GM18526 (cell line): ENCODE results near the gene CRISPLD2.

Experiments
- POLR2A ChIP-seq: IDR thresholded peaks from 3 replicates; pipeline ENCODE4 v1.6.1; 2011; ENCODE audit not compliant: insufficient read length; ENCODE audit errors: extremely low read depth

Gene CRISPLD2

DNA sequence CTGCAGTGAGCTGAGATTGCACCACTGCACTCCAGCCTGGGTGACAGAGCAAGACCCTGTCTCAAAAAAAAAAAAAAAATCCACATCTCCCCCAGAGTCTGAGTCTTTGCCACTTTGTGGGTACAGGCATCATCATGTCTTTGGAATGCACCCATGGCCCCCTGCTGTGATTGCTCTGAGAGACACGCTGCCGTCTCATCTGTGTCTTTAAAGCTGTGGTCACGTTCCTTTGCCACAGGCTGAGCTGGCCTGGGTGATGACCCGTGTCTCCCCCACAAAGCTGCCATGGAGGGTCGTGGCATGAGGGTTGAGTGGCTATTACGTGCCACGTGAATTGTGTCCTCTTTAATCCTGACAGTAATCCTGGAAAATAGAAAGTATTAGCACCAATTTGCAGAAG lies 20.2 kb downstream of the CRISPLD2 start:
- no peak for TF ChIP-seq POLR2A

- no peak for TF ChIP-seq POLR2A
Observed at GRCh38 chr16:84840687-84841627, 21.2 kb downstream of the CRISPLD2 start.

- no peak for TF ChIP-seq POLR2A
Observed at GRCh38 chr16:84841787-84842300, 22.1 kb downstream of the CRISPLD2 start.

GRCh38 chr16:84842516-84843148 lies 22.8 kb downstream of the CRISPLD2 start:
- TF ChIP-seq POLR2A = no peak

DNA sequence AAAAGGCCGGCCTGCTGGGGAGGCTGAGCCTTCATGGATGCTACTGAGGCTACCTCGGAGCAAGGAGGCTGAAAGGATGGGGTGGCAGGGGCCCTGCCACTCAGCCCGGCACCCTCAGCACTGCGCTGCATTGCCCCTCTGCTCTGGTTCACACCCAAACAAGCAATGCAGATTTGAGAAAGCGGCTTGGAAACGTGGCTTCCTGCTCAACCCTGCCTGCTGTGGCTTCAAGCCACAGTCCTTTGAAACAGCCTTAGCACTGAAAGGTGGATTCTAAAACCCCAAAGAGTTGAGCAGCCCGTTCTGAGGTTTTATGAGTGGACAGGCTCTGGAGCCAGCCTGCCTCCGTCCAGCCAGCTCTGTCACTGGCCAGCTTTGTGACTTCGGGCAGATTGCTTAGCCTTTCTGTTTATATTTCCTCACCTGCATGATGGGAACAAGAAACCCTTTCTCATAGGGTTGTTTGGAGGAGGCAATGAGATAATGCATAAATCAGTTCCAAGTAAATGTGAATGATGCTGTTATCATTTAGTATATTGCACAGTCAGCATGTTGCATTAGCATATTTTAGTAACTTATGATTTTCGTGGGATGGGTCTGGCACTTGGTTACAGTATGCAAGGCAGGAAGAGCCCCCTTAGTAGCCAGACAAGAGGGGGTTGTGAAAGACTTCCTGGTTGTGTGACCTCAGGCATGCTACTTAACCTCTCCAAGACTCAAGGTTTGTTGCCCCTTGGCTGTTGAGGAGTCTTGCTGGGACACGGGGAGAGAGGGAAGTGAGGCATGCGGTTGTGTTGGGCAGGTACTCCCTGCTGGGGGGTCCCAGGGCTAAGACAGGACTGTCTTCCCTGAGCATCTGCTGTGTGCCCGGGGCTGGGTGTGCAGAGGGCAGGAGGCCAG lies 23.6 kb downstream of the CRISPLD2 start:
- TF ChIP-seq POLR2A = no peak

DNA sequence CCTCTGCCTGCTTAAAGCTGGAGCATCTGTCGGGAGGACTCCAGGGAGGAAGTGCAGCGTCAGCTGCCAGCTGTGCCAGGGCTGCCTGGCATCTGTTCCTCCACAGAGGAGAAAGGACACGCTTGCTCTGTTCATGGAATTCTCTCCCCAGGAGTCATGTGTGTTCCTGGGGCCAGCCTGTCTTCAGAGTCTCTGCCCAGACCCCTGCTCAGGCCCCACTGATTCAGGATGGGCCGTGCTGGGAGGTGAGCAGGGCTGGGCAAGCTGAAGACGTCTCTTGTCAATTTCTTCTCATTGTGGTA lies 24.2 kb downstream of the CRISPLD2 start:
- TF ChIP-seq POLR2A = no peak

DNA sequence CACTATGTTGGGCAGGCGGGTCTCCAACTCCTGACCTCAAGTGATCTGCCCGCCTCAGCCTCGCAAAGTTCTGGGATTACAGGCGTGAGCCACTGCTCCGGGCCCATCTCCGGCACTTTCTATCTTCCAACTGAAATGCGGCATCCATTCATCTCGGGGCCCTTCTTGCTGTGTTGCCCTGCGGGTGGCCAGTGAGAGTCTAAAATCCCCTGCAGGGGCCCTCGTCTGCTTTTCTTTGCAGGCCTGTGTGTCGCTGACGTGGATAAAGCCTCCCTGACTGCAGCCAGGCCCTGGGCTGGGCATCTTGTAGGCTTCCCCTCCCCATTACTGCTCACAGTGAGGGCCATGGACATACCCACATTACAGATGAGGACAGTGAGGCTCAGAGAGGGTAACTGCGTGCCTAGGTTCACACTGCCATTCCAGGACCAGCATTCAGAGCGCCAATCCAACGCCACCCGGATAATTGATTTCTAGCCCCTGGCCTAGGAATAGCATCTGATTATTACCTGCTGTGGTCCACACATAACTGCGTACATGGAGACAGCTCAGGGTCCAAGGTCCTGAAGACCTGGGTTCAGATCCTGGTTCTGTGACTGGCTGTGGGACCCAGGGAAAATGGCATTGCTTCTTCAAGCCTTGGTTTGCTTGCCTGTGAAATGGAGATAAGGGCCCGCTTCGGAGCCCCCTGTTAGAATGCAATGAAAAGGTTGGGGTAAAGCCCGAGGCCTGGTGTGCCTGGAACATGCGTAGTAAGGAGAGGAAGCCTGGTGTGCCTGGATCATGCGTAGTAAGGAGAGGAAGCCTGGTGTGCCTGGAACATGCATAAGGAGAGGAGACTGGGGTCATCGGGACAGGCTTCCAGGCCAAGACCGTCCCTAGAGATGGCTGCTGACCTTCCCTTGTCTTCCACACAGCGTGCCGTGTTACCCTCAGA lies 25.0 kb downstream of the CRISPLD2 start:
- no peak for TF ChIP-seq POLR2A

GRCh38 chr16:84845496-84846002 lies 25.8 kb downstream of the CRISPLD2 start:
- no peak for TF ChIP-seq POLR2A

DNA sequence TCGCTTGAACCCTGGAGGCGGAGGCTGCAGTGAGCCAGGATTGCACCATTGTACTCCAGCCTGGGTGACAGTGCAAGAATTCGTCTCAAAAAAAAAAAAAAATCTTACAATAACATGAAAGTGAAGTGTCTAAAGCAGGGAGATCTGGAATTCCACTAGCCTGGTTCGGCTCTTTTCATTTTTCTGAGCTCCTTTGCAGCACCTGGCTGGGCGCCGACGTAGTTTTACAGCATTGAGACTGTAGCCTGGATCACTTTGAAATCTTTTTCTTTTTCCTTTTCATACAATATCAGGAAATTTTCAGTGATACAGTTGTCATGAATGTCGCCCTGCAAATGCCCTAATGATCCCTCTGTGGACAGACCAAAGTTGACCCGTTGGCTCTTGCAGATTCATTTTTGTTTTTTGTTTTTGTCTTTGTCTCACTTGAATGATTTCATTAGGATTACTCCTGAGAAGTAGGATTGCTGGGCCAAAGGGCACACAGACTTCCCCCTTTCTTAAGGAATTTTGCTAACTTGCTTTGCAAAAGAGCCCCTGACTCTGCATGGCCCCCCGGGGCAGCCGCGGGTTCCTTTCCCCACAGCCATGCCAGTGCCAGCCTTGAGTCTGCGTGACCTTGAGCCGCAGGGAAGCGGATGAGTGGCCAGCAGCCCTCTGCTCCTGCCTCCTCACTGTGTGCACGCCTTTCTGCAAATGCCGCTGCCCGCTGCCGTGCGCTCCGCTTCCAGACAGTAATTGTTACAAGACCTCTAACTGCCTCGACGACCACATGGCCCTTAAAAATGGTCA lies 28.0 kb downstream of the CRISPLD2 start:
- TF ChIP-seq POLR2A = no peak

- no peak for TF ChIP-seq POLR2A
Observed at GRCh38 chr16:84848986-84849634, 29.3 kb downstream of the CRISPLD2 start.

DNA sequence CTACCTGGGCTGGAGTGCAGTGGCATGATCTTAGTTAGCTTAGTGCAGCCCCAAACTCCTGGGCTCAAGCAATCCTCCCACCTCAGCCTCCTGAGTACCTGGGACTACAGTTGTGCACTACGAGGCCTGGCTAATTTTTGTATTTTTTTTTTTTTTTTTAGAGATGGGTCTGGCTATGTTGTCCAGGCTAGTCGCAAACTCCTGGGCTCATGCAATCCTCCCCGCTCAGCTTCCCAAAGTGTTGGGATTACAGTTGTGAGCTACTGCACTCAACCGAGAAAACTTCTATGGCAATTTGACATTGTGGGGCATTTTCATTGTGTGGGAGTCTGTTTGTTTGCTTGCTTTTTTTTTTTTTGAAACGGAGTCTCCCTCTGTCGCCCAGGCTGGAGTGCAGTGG lies 30.0 kb downstream of the CRISPLD2 start:
- TF ChIP-seq POLR2A = no peak

- no peak for TF ChIP-seq POLR2A
Observed at GRCh38 chr16:84850714-84851113, 30.9 kb downstream of the CRISPLD2 start.

DNA sequence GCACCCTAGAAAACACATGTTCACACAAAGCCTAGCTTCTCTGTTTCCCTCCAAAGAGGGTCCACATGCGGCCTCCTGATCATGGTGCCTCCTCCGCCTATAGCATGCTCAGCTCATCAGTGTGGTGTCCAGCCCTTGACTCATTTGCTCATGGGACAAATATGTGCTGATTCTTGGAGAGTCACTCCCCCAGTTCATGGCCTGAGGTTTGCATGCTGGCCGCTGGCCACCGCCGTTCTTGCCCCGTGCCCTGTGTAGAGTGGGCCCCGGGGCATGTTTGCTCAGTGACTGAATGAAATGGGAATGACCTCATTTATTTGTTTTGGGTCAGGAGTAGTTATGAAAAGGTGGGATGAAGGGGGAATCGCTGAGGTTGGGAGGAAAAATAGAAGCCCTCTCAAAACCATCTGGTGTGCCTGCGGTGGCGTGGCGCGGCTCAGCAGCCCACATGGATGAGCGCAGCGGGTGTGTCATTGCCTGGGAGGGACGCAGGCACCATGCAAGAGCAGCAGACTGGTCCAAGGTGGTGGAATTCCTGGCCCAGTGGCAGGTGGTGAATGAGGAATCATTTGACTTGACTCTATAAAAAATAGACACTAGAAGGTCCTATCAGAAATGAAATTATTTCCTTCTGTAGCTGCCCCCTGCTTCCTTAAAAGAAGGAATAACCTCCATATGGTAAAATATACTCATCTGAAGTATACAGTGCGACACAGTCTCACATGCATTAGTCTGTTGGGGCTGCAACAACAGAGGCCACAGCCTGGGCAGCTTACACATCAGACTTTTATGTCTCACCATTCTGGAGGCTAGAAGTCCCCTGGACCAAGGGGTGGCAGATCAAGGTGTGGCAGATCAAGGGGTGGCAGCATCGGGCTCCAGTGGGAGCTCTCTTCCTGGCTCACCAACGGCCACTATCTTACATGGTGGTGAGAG lies 31.7 kb downstream of the CRISPLD2 start:
- TF ChIP-seq POLR2A = no peak
